Osteocyte (in vitro differentiated cells): ENCODE results near the gene CC2D1A. TPM values are rescaled to one million over a fixed set of nuclear protein-coding genes. Genes with fewer than 3 reads are reported as not detected.

Experiments used
- DNase-seq: peaks from one replicate; pipeline ENCODE4 v3.0.0; 2021; ENCODE audit warnings: mixed read lengths; ENCODE audit not compliant: unreplicated experiment; ENCODE audit errors: extremely low spot score
- H3K27ac Mint-ChIP-seq: one replicate; pipeline ENCODE4 v1.8.0; 2021; ENCODE audit warnings: mild to moderate bottlenecking, mixed read lengths; ENCODE audit not compliant: unreplicated experiment
- H3K27me3 Mint-ChIP-seq: one replicate; pipeline ENCODE4 v1.8.0; 2021; ENCODE audit warnings: mixed read lengths; ENCODE audit not compliant: unreplicated experiment
- H3K36me3 Mint-ChIP-seq: one replicate; pipeline ENCODE4 v1.8.0; 2021; ENCODE audit warnings: mixed read lengths; ENCODE audit not compliant: unreplicated experiment
- H3K4me1 Mint-ChIP-seq: one replicate; pipeline ENCODE4 v1.8.0; 2021; ENCODE audit warnings: mixed read lengths; ENCODE audit not compliant: unreplicated experiment
- H3K4me3 Mint-ChIP-seq: one replicate; pipeline ENCODE4 v1.8.0; 2021; ENCODE audit warnings: mild to moderate bottlenecking, moderate library complexity, mixed read lengths; ENCODE audit not compliant: unreplicated experiment
- H3K9me3 Mint-ChIP-seq: one replicate; pipeline ENCODE4 v1.8.0; 2021; ENCODE audit warnings: mixed read lengths; ENCODE audit not compliant: unreplicated experiment
- total RNA-seq: library from RNA; stranded (reverse); gene quantifications from 2 replicates; pipeline ENCODE4 v1.2.1, GENCODE V29; 2021
- TF ChIP-seq, protein P1 (sequence below): fragments of 200-600 bp; sonication (generic); IDR thresholded peaks from 2 replicates; pipeline ENCODE4 v1.5.0; 2021; ENCODE audit warnings: antibody characterized with exemption, mild to moderate bottlenecking, moderate library complexity

Gene CC2D1A
- total RNA-seq, 1 donor from 2014 or later = 51.3 TPM

DNA sequence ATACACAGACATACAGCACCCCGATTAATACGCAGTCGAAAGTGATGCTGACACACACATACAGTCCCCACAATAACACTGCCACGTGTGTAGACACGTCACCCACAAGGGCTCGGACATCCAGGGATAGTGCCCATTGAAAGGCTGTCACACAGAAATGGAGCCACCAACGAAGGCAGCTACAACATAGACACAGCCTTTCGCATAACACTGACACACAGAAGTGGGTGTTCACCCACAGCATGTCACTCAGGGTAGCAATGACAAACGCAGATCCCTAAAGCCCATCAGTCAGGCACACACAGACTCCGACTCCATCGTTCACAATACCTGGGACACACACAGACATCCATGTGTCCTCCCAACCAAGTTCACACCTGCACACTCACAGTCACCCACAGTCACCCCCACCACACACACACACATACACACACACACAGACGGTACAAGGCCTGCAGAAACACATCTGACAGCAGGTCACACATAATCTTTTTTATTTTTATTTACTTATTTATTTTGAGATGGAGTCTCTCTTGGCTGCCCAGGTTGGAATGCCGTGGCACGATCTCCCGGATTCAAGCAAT, 39.4 kb upstream of the CC2D1A start:
- Mint-ChIP-seq H3K4me1 (peaks cover 36% of the 10 kb centered on the region), H3K9me3 (no peaks in the 10 kb centered on the region), H3K27ac (peak overlapping the region; percentile 60), H3K27me3 (no peaks in the 10 kb centered on the region), H3K36me3 (no peaks in the 10 kb centered on the region), H3K4me3 (peak overlapping the region; percentile 72)
- TF ChIP-seq, protein P1, sequence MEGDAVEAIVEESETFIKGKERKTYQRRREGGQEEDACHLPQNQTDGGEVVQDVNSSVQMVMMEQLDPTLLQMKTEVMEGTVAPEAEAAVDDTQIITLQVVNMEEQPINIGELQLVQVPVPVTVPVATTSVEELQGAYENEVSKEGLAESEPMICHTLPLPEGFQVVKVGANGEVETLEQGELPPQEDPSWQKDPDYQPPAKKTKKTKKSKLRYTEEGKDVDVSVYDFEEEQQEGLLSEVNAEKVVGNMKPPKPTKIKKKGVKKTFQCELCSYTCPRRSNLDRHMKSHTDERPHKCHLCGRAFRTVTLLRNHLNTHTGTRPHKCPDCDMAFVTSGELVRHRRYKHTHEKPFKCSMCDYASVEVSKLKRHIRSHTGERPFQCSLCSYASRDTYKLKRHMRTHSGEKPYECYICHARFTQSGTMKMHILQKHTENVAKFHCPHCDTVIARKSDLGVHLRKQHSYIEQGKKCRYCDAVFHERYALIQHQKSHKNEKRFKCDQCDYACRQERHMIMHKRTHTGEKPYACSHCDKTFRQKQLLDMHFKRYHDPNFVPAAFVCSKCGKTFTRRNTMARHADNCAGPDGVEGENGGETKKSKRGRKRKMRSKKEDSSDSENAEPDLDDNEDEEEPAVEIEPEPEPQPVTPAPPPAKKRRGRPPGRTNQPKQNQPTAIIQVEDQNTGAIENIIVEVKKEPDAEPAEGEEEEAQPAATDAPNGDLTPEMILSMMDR = no peak
- no peak for DNase-seq

DNA sequence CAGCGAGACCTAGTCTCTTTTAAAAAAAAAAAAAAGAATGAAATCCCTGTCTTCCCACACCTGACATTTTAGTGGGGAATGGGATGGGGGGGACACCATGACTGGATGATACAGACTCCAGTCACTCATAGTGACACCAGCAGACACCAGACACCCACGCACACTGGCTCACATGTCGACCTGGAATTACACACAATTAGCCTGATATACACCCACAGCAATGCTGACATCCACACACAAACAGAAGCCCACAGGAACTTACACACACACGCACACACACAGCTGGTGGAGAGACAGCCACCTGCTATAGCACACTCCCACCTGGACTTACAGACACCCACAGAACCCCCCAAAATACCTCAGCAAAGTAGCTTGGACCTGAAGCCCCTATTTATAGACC, 37.3 kb upstream of the CC2D1A start:
- Mint-ChIP-seq H3K27me3 (no peaks in the 10 kb centered on the region), H3K4me3 (no peak overlapping the region), H3K27ac (no peak overlapping the region)

DNA sequence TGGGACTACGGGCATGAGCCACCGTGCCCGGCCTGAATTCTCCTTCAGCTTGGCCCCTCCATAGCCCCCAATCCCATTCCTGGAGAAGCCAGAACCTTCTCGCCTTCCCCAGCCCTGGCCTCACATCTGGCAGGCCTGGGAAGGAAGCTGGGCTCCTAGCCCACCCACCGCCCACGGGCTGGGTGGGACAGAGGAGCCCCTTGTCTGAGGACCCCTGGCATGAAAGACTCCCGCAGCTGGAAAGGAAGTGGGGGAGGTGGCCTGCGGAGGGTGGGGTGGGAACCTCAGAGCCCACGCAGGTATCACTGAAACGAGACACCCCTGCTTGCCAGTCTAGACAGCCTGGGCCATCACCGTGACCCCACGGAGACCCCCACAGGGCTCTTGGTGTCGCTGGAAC, 36.7 kb upstream of the CC2D1A start:
- H3K27me3 Mint-ChIP-seq = no peaks in the 10 kb centered on the region
- H3K36me3 Mint-ChIP-seq = no peaks in the 10 kb centered on the region
- H3K27ac Mint-ChIP-seq = no peak overlapping the region
- H3K4me3 Mint-ChIP-seq = no peak overlapping the region
- no peaks in the 10 kb centered on the region for H3K9me3 Mint-ChIP-seq
- no peak for DNase-seq
- peaks cover 17% of the 10 kb centered on the region for H3K4me1 Mint-ChIP-seq
- TF ChIP-seq, protein P1 = no peak

More for the DNA sequence above, 37.3 kb upstream of the CC2D1A start:
- DNase-seq = no peak
- TF ChIP-seq, protein P1 = no peak
- no peaks in the 10 kb centered on the region for H3K36me3 Mint-ChIP-seq
- H3K4me1 Mint-ChIP-seq = peaks cover 20% of the 10 kb centered on the region
- no peaks in the 10 kb centered on the region for H3K9me3 Mint-ChIP-seq

DNA sequence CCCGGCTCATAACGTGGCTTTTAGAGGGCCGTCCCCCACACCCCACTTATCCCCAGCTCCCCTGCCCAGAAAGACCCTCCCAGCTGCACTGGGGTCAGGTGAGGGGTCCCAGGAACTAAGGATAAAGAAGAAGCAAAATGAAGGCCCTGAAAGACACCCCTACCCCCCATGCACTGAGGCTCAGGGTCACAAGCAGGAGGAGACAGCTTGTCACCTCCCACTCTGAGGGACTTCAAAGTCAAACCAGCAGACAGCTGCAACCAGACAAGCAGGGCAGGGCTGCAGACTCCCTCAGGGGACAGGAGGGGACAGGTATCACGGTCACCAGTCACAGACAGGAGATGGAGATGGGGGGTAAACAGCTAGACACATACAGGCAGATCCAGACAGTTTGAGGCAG, 35.1 kb upstream of the CC2D1A start:
- no peak overlapping the region for H3K4me3 Mint-ChIP-seq
- DNase-seq = no peak

DNA sequence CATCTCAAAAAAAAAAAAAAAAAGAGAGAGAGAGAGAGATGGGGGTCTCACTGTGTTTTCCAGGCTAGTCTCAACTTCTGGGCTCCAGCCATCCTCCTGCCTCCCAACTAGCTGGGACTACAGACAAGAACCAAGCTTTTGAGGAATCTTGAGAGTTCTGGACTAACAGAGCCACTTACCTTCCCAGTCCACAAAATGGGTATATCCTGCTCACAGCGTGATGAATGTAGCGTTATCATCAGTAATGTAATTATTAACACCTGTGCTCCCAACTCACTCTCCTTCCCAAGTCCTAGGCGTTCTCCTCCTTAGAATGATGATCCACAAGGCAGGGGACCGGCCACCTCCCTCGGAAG, 33.7 kb upstream of the CC2D1A start:
- no peak overlapping the region for H3K27ac Mint-ChIP-seq
- H3K9me3 Mint-ChIP-seq = no peaks in the 10 kb centered on the region
- H3K27me3 Mint-ChIP-seq = no peaks in the 10 kb centered on the region
- TF ChIP-seq, protein P1 = no peak
- DNase-seq = no peak
- no peaks in the 10 kb centered on the region for H3K36me3 Mint-ChIP-seq
- H3K4me3 Mint-ChIP-seq = no peak overlapping the region
- H3K4me1 Mint-ChIP-seq = peaks cover 7% of the 10 kb centered on the region

More for the DNA sequence above, 35.1 kb upstream of the CC2D1A start:
- H3K27ac Mint-ChIP-seq = no peak overlapping the region
- H3K27me3 Mint-ChIP-seq = no peaks in the 10 kb centered on the region
- TF ChIP-seq, protein P1 = no peak
- no peaks in the 10 kb centered on the region for H3K36me3 Mint-ChIP-seq
- H3K9me3 Mint-ChIP-seq = no peaks in the 10 kb centered on the region
- peaks cover 13% of the 10 kb centered on the region for H3K4me1 Mint-ChIP-seq
